Common myeloid progenitor, CD34-positive (primary cell): ENCODE results near the gene ARL3.

Experiments used
- CTCF ChIA-PET: fragments of 350-600 bp; sonication (Branson Sonifier 250); formaldehyde crosslinking; loops from one replicate; lab custom pipeline; 2021; ENCODE audit warnings: antibody characterized with exemption; lab: Charles Lee
- POLR2A ChIA-PET: fragments of 350-600 bp; sonication (Branson Sonifier 250); formaldehyde crosslinking; loops from one replicate; lab custom pipeline; 2021; ENCODE audit warnings: antibody characterized with exemption; lab: Charles Lee
- DNase-seq, 3 donors: peaks; one replicate each; pipeline versions ENCODE4 v3.0.0 to v3.0.0-alpha.2; 2013
- H3K27ac ChIP-seq, 2 experiments: 1 replicate in 1 of 2; 2 replicates in 1 of 2; pipeline ENCODE4 v1.7.0; 2013; ENCODE audit warnings: inconsistent platforms in 2 of 2, low read length in 2 of 2, mild to moderate bottlenecking in 2 of 2, low read depth in 1 of 2, moderate library complexity in 1 of 2; ENCODE audit not compliant: severe bottlenecking in 2 of 2, insufficient read depth in 1 of 2, poor library complexity in 1 of 2
- H3K27me3 ChIP-seq, 5 experiments: replicated peaks in 2 of 5; 1 replicate in 3 of 5; 2 replicates in 2 of 5; pipeline versions ENCODE4 v1.6.1 to v1.7.0; 2013; ENCODE audit warnings: low read length in 4 of 5, mild to moderate bottlenecking in 2 of 5, moderate library complexity in 2 of 5, inconsistent platforms in 1 of 5; ENCODE audit not compliant: insufficient read depth in 5 of 5, control insufficient read depth in 4 of 5
- H3K36me3 ChIP-seq, 4 experiments: 1 replicate in 2 of 4; 2 replicates in 2 of 4; pipeline versions ENCODE4 v1.6.1 to v1.7.0; 2013; ENCODE audit warnings: low read length in 3 of 4, control low read depth in 1 of 4, mild to moderate bottlenecking in 1 of 4; ENCODE audit not compliant: control insufficient read depth in 4 of 4, insufficient read depth in 4 of 4
- H3K4me1 ChIP-seq, 4 experiments: 1 replicate in 3 of 4; 2 replicates in 1 of 4; pipeline versions ENCODE4 v1.6.1 to v1.7.1; 2013; ENCODE audit warnings: low read length in 3 of 4, mild to moderate bottlenecking in 3 of 4, control low read depth in 1 of 4, inconsistent platforms in 1 of 4, moderate library complexity in 1 of 4; ENCODE audit not compliant: control insufficient read depth in 4 of 4, insufficient read depth in 4 of 4; ENCODE audit errors: control extremely low read depth in 1 of 4
- H3K4me3 ChIP-seq, 7 experiments: 1 replicate in 4 of 7; 2 replicates in 3 of 7; pipeline versions ENCODE4 v1.5.1 to v1.7.0; 2013; ENCODE audit warnings: mild to moderate bottlenecking in 7 of 7, low read length in 6 of 7, moderate library complexity in 6 of 7, inconsistent platforms in 2 of 7, low read depth in 2 of 7, control low read depth in 1 of 7; ENCODE audit not compliant: insufficient read depth in 4 of 7, control insufficient read depth in 1 of 7; ENCODE audit errors: extremely low read depth in 1 of 7
- H3K9me3 ChIP-seq, 5 experiments: 1 replicate in 4 of 5; 2 replicates in 1 of 5; pipeline versions ENCODE4 v1.6.1 to v1.7.1; 2013; ENCODE audit warnings: low read length in 4 of 5, mild to moderate bottlenecking in 2 of 5, inconsistent platforms in 1 of 5, low read depth in 1 of 5, moderate library complexity in 1 of 5; ENCODE audit not compliant: control insufficient read depth in 4 of 5, insufficient read depth in 2 of 5; ENCODE audit errors: control extremely low read depth in 1 of 5
- WGBS: methylation state at CpG from one replicate; pipeline ENCODE4 v1.1.5; 2013; ENCODE audit not compliant: insufficient coverage; 5-methylcytosine and 5-hydroxymethylcytosine counted together

The ARL3 gene

GRCh38 chr10:102654566-102654965, 59.6 kb downstream of the ARL3 start:
- Histone ChIP-seq H3K4me1 (peaks cover 0 to 51% (median 41%) of the 10 kb centered on the region in 4 experiments), H3K27me3 (no peaks in the 10 kb centered on the region), H3K9me3 (no peaks in the 10 kb centered on the region), H3K36me3 (peaks cover 3 to 65% (median 48%) of the 10 kb centered on the region in 4 experiments), H3K27ac (no peak overlapping the region), H3K4me3 (no peak overlapping the region)
- ChIA-PET POLR2A (no interaction called here), CTCF (interaction anchor here (1.1 to 10.8 kb wide), 4 partner anchors 9 to 22 kb away, joined by 3 to 98 read pairs (median 16); partner anchors contain the start of gene TRIM8)
- no peak for DNase-seq
- WGBS: 97% methylated on average over 5 of the region's 7 CpGs

- no peaks in the 10 kb centered on the region for H3K9me3 ChIP-seq
- peaks cover 0 to 57% (median 54%) of the 10 kb centered on the region in 4 experiments for H3K4me1 ChIP-seq
- no peaks in the 10 kb centered on the region for H3K27me3 ChIP-seq
- POLR2A ChIA-PET: no interaction called here
- H3K4me3 ChIP-seq: no peak overlapping the region
- H3K36me3 ChIP-seq: peaks cover 3 to 61% (median 46%) of the 10 kb centered on the region in 4 experiments
- no peak for DNase-seq
- no peak overlapping the region for H3K27ac ChIP-seq
- CTCF ChIA-PET: interaction anchor here (0.6 to 10.8 kb wide), 4 partner anchors 12 to 513 kb away, joined by 3 to 98 read pairs (median 8); no protein-coding TSS in a partner anchor
- 100% methylated on average over 1 of the region's 1 CpG for WGBS
Measured at GRCh38 chr10:102653060-102653459, 61.1 kb downstream of the ARL3 start.

- 85% methylated on average over 4 of the region's 12 CpGs for WGBS
- no peak for DNase-seq
- Histone ChIP-seq H3K27me3 (no peaks in the 10 kb centered on the region), H3K4me3 (peak overlapping the region in 1 of 7 experiments; percentile 8), H3K9me3 (no peaks in the 10 kb centered on the region), H3K27ac (peak overlapping the region in 1 of 2 experiments; percentile 47), H3K4me1 (peaks cover 4 to 62% (median 56%) of the 10 kb centered on the region in 4 experiments), H3K36me3 (peaks cover 3 to 59% (median 49%) of the 10 kb centered on the region in 4 experiments)
- CTCF ChIA-PET: interaction anchor here (0.5 to 4.4 kb wide), 4 partner anchors 8 to 25 kb away, joined by 3 to 24 read pairs (median 18); no protein-coding TSS in a partner anchor
- POLR2A ChIA-PET: no interaction called here
Measured at GRCh38 chr10:102652170-102652916, 61.9 kb downstream of the ARL3 start.

GRCh38 chr10:102651455-102652169, 62.6 kb downstream of the ARL3 start:
- Histone ChIP-seq H3K36me3 (peaks cover 3 to 53% (median 44%) of the 10 kb centered on the region in 4 experiments), H3K27ac (peak overlapping the region in 1 of 2 experiments; percentile 47), H3K4me1 (peaks cover 5 to 70% (median 62%) of the 10 kb centered on the region in 4 experiments), H3K9me3 (no peaks in the 10 kb centered on the region), H3K4me3 (peak overlapping the region in 1 of 7 experiments; percentile 8), H3K27me3 (no peaks in the 10 kb centered on the region)
- POLR2A ChIA-PET: no interaction called here
- CTCF ChIA-PET: interaction anchor here (0.9 to 4.4 kb wide), 4 partner anchors 8 to 26 kb away, joined by 3 to 24 read pairs (median 15); no protein-coding TSS in a partner anchor
- WGBS: 85% methylated on average over 9 of the region's 11 CpGs
- DNase-seq: no peak

GRCh38 chr10:102650655-102651454, 63.3 kb downstream of the ARL3 start:
- ChIA-PET POLR2A (interaction anchor here (0.6 kb wide), 1 partner anchor 282 kb away, joined by 3 read pairs; no protein-coding TSS in a partner anchor), CTCF (interaction anchor here (0.9 to 4.4 kb wide), 6 partner anchors 9 to 55 kb away, joined by 3 to 24 read pairs (median 8); no protein-coding TSS in a partner anchor)
- Histone ChIP-seq H3K4me1 (peaks cover 5 to 77% (median 69%) of the 10 kb centered on the region in 4 experiments), H3K9me3 (no peaks in the 10 kb centered on the region), H3K36me3 (peaks cover 0 to 45% (median 37%) of the 10 kb centered on the region in 4 experiments), H3K27ac (peak overlapping the region in 1 of 2 experiments; percentile 47), H3K27me3 (no peaks in the 10 kb centered on the region), H3K4me3 (peak overlapping the region in 2 of 7 experiments; percentile 19 to 35)
- 52% methylated on average over 7 of the region's 11 CpGs for WGBS
- DNase-seq: no peak
